ENCODE data around the gene TERT.

The TERT gene

GRCh38 chr5:1216211-1216917 lies 78.5 kb downstream of the TERT start:
- H3K23ac ChIP-seq (ENCODE audit: low read length), result no peak overlapping the region
- no peak overlapping the region for H4K8ac ChIP-seq (ENCODE audit: low read depth, low read length)
- H3K9ac ChIP-seq (ENCODE audit: low read length), result no peak overlapping the region
- DNase-seq, result no peak
- no peak overlapping the region for H2BK120ac ChIP-seq (ENCODE audit: low read depth, low read length)
- H2BK5ac ChIP-seq (ENCODE audit: low read length), result no peak overlapping the region
- H3K4me1 ChIP-seq (ENCODE audit: control insufficient read depth, low read depth, low read length), result no peaks in the 10 kb centered on the region
- no peak overlapping the region for H3K4me2 ChIP-seq (ENCODE audit: low read length)
- H3K27me3 ChIP-seq (ENCODE audit: insufficient read depth, low read length, poor library complexity), result no peaks in the 10 kb centered on the region
- no peak overlapping the region for H2BK15ac ChIP-seq (replicated peaks; ENCODE audit: low read depth)
- H3K4me3 ChIP-seq (ENCODE audit: low read length), result no peak overlapping the region
- H3K4ac ChIP-seq (ENCODE audit: low read depth, low read length), result no peak overlapping the region
- no peak overlapping the region for H4K5ac ChIP-seq (ENCODE audit: low read length)
- H2AK5ac ChIP-seq (ENCODE audit: low read length), result no peak overlapping the region
- no peak overlapping the region for H3K18ac ChIP-seq (ENCODE audit: low read length)
- no peak overlapping the region for H3K27ac ChIP-seq (ENCODE audit: low read depth, low read length)
- no peaks in the 10 kb centered on the region for H3K36me3 ChIP-seq (ENCODE audit: control insufficient read depth, insufficient read depth, low read length)
- no peaks in the 10 kb centered on the region for H3K79me2 ChIP-seq (ENCODE audit: control insufficient read depth, insufficient read depth, low read length)
- WGBS (ENCODE audit: extremely low coverage, insufficient coverage, low lambda C conversion rate), result no CpG with 5 or more reads among the region's 38 CpGs
- no peaks in the 10 kb centered on the region for H3K79me1 ChIP-seq (ENCODE audit: low read length)
- H3K56ac ChIP-seq (ENCODE audit: low read length), result no peak overlapping the region

GRCh38 chr5:1215320-1216096 lies 79.4 kb downstream of the TERT start:
- H2BK120ac ChIP-seq (ENCODE audit: low read depth, low read length), result no peak overlapping the region
- H2BK15ac ChIP-seq (replicated peaks; ENCODE audit: low read depth), result no peak overlapping the region
- H3K56ac ChIP-seq (ENCODE audit: low read length), result no peak overlapping the region
- no peak overlapping the region for H2AK5ac ChIP-seq (ENCODE audit: low read length)
- no peaks in the 10 kb centered on the region for H3K4me1 ChIP-seq (ENCODE audit: control insufficient read depth, low read depth, low read length)
- H3K27me3 ChIP-seq (ENCODE audit: insufficient read depth, low read length, poor library complexity), result no peaks in the 10 kb centered on the region
- H3K36me3 ChIP-seq (ENCODE audit: control insufficient read depth, insufficient read depth, low read length), result no peaks in the 10 kb centered on the region
- H3K9ac ChIP-seq (ENCODE audit: low read length), result no peak overlapping the region
- no peak overlapping the region for H3K23ac ChIP-seq (ENCODE audit: low read length)
- H3K4ac ChIP-seq (ENCODE audit: low read depth, low read length), result no peak overlapping the region
- no peak overlapping the region for H3K27ac ChIP-seq (ENCODE audit: low read depth, low read length)
- H3K79me2 ChIP-seq (ENCODE audit: control insufficient read depth, insufficient read depth, low read length), result no peaks in the 10 kb centered on the region
- H3K4me3 ChIP-seq (ENCODE audit: low read length), result no peak overlapping the region
- H4K8ac ChIP-seq (ENCODE audit: low read depth, low read length), result no peak overlapping the region
- WGBS (ENCODE audit: extremely low coverage, insufficient coverage, low lambda C conversion rate), result no CpG with 5 or more reads among the region's 23 CpGs
- H3K18ac ChIP-seq (ENCODE audit: low read length), result no peak overlapping the region
- DNase-seq, result no peak
- no peak overlapping the region for H3K4me2 ChIP-seq (ENCODE audit: low read length)
- no peak overlapping the region for H2BK5ac ChIP-seq (ENCODE audit: low read length)
- H4K5ac ChIP-seq (ENCODE audit: low read length), result no peak overlapping the region
- no peaks in the 10 kb centered on the region for H3K79me1 ChIP-seq (ENCODE audit: low read length)

- H3K4me2 ChIP-seq (ENCODE audit: low read length), result no peak overlapping the region
- no peak overlapping the region for H3K9ac ChIP-seq (ENCODE audit: low read length)
- H2BK120ac ChIP-seq (ENCODE audit: low read depth, low read length), result no peak overlapping the region
- H3K18ac ChIP-seq (ENCODE audit: low read length), result no peak overlapping the region
- no peak overlapping the region for H3K4ac ChIP-seq (ENCODE audit: low read depth, low read length)
- H4K8ac ChIP-seq (ENCODE audit: low read depth, low read length), result no peak overlapping the region
- H3K79me2 ChIP-seq (ENCODE audit: control insufficient read depth, insufficient read depth, low read length), result no peaks in the 10 kb centered on the region
- H3K27ac ChIP-seq (ENCODE audit: low read depth, low read length), result no peak overlapping the region
- no peak for DNase-seq
- no CpG with 5 or more reads among the region's 2 CpGs for WGBS (ENCODE audit: extremely low coverage, insufficient coverage, low lambda C conversion rate)
- no peaks in the 10 kb centered on the region for H3K27me3 ChIP-seq (ENCODE audit: insufficient read depth, low read length, poor library complexity)
- H3K4me3 ChIP-seq (ENCODE audit: low read length), result no peak overlapping the region
- H3K36me3 ChIP-seq (ENCODE audit: control insufficient read depth, insufficient read depth, low read length), result no peaks in the 10 kb centered on the region
- no peak overlapping the region for H2BK5ac ChIP-seq (ENCODE audit: low read length)
- H4K5ac ChIP-seq (ENCODE audit: low read length), result no peak overlapping the region
- H3K4me1 ChIP-seq (ENCODE audit: control insufficient read depth, low read depth, low read length), result no peaks in the 10 kb centered on the region
- H2AK5ac ChIP-seq (ENCODE audit: low read length), result no peak overlapping the region
- no peak overlapping the region for H3K23ac ChIP-seq (ENCODE audit: low read length)
- no peaks in the 10 kb centered on the region for H3K79me1 ChIP-seq (ENCODE audit: low read length)
- H2BK15ac ChIP-seq (replicated peaks; ENCODE audit: low read depth), result no peak overlapping the region
- no peak overlapping the region for H3K56ac ChIP-seq (ENCODE audit: low read length)
Measured at GRCh38 chr5:1214936-1215220, 80.0 kb downstream of the TERT start.

GRCh38 chr5:1214163-1214935 lies 80.5 kb downstream of the TERT start:
- Histone ChIP-seq H3K18ac (ENCODE audit: low read length) (no peak overlapping the region), H3K4me2 (ENCODE audit: low read length) (no peak overlapping the region), H4K8ac (ENCODE audit: low read depth, low read length) (no peak overlapping the region), H3K4me1 (ENCODE audit: control insufficient read depth, low read depth, low read length) (no peaks in the 10 kb centered on the region), H3K4ac (ENCODE audit: low read depth, low read length) (no peak overlapping the region), H3K23ac (ENCODE audit: low read length) (no peak overlapping the region), H3K79me2 (ENCODE audit: control insufficient read depth, insufficient read depth, low read length) (no peaks in the 10 kb centered on the region), H3K56ac (ENCODE audit: low read length) (no peak overlapping the region), H4K5ac (ENCODE audit: low read length) (no peak overlapping the region), H2BK120ac (ENCODE audit: low read depth, low read length) (no peak overlapping the region), H2BK5ac (ENCODE audit: low read length) (no peak overlapping the region), H3K9ac (ENCODE audit: low read length) (no peak overlapping the region), H3K27ac (ENCODE audit: low read depth, low read length) (no peak overlapping the region), H2AK5ac (ENCODE audit: low read length) (no peak overlapping the region), H3K4me3 (ENCODE audit: low read length) (no peak overlapping the region), H2BK15ac (replicated peaks; ENCODE audit: low read depth) (no peak overlapping the region), H3K79me1 (ENCODE audit: low read length) (no peaks in the 10 kb centered on the region), H3K27me3 (ENCODE audit: insufficient read depth, low read length, poor library complexity) (no peaks in the 10 kb centered on the region), H3K36me3 (ENCODE audit: control insufficient read depth, insufficient read depth, low read length) (no peaks in the 10 kb centered on the region)
- WGBS (ENCODE audit: extremely low coverage, insufficient coverage, low lambda C conversion rate), result no CpG with 5 or more reads among the region's 22 CpGs
- DNase-seq, result no peak

GRCh38 chr5:1213508-1214162 lies 81.2 kb downstream of the TERT start:
- no peaks in the 10 kb centered on the region for H3K4me1 ChIP-seq (ENCODE audit: control insufficient read depth, low read depth, low read length)
- no peak overlapping the region for H3K23ac ChIP-seq (ENCODE audit: low read length)
- H3K9ac ChIP-seq (ENCODE audit: low read length), result no peak overlapping the region
- no peak overlapping the region for H2AK5ac ChIP-seq (ENCODE audit: low read length)
- no peak overlapping the region for H4K8ac ChIP-seq (ENCODE audit: low read depth, low read length)
- no peak overlapping the region for H3K4me2 ChIP-seq (ENCODE audit: low read length)
- no peak overlapping the region for H3K18ac ChIP-seq (ENCODE audit: low read length)
- no peak overlapping the region for H2BK15ac ChIP-seq (replicated peaks; ENCODE audit: low read depth)
- H4K5ac ChIP-seq (ENCODE audit: low read length), result no peak overlapping the region
- no peaks in the 10 kb centered on the region for H3K79me1 ChIP-seq (ENCODE audit: low read length)
- H3K4ac ChIP-seq (ENCODE audit: low read depth, low read length), result no peak overlapping the region
- no peak overlapping the region for H3K56ac ChIP-seq (ENCODE audit: low read length)
- no peaks in the 10 kb centered on the region for H3K27me3 ChIP-seq (ENCODE audit: insufficient read depth, low read length, poor library complexity)
- no CpG with 5 or more reads among the region's 25 CpGs for WGBS (ENCODE audit: extremely low coverage, insufficient coverage, low lambda C conversion rate)
- H3K4me3 ChIP-seq (ENCODE audit: low read length), result no peak overlapping the region
- DNase-seq, result no peak
- no peak overlapping the region for H2BK5ac ChIP-seq (ENCODE audit: low read length)
- H3K27ac ChIP-seq (ENCODE audit: low read depth, low read length), result no peak overlapping the region
- no peaks in the 10 kb centered on the region for H3K79me2 ChIP-seq (ENCODE audit: control insufficient read depth, insufficient read depth, low read length)
- H2BK120ac ChIP-seq (ENCODE audit: low read depth, low read length), result no peak overlapping the region
- H3K36me3 ChIP-seq (ENCODE audit: control insufficient read depth, insufficient read depth, low read length), result no peaks in the 10 kb centered on the region

Measured in mesendoderm (in vitro differentiated cells).